Measurements from ENCODE around the gene SURF4.

The SURF4 gene

DNA sequence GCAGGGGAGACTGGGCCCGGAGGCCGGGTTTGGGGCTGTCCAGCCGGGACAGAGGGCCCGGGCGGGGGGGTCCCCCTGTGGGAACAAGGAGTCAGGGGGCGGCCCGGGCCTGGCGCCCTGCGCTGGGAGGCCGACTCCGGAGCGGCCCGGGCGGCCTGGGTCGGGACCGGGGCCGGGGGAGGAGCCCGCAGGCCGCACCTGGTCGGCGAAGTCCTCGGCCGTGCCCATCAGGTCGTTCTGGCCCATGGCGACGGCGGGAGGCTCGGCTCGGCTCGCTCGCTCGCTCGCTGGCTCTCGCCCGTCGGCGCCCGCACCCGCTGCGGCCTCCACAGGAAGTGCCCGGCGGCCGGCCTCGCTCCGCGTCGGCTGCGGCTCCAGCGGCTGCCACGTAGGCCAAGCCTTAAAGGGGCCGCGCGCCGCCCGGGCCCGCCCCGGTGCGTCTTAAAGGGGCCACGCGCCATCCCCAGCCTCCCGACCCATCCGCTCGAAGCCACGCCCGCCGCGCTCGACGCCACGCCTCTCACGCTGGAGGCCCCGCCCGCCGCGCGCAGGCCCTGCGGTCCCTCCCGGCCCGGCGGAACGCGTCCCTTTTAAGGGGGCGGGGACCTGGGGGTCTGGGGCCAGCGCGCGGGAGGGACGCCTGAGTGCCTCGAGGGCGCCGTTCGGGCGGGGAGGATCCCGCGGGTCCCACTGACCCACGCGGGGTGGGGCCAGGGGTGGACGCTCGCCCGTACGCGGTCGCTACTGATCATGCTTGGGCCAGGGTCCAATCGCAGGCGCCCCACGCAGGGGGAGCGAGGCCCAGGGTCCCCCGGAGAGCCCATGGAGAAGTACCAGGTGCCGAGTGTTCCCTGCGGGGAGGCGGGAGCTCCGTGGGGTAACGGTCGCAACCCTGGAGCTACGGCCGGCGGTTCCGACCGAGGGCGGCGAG, at the start of gene SURF4, which contains the start of gene STKLD1:
Gene SURF4, minus strand, starts transcription at position 337 of the 931 bp plus-strand sequence. Its CDS starts 91 bp downstream, at position 246.
Gene STKLD1, plus strand, starts transcription at position 643 of the 931 bp plus-strand sequence. Its CDS starts 108 bp downstream, at position 751.
- DNase-seq = peak; percentile 95

DNA sequence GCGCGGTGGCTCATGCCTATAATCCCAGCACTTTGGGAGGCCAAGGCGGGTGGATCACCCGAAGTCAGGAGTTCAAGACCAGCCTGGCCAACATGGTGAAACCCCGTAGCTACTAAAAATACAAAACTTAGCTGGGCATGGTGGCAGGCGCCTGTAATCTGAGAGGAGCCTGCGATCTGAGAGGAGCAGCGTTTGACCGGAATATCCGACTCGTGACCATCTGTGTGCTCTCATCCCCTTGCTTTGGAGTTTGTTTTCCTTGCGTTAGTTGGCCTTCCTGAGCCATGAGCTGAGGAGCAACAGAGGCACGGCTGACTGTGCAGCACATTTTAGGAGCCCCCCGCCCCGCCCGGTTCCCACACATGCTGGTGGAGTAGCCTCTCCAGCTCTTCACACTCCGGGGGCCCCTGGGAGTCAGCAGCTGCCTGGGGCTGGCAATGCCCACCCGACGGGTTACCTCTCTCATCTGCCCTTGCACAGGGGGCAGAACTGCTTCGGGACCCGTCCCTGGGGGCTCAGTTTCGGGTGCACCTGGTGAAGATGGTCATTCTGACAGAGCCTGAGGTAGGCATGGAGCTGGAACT, 49.3 kb upstream of the SURF4 start:
- no peak for DNase-seq

DNA sequence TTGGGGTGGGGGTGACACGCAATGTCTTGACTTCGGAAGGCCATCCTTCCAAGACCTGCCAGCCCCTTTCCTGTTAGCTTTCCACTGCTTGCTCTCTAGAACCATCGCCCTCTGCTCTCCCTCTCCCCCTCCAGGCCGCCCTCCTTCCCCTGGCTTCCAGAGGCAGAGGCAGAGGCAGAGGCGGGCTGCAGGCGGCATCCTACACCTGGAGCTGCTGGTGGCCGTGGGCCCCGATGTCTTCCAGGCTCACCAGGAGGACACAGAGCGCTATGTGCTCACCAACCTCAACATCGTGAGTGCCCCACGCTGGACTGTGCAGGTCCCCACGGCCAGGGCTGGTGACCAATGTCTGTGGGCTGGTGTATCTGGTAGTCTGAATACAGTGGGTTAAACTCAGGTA, 48.3 kb upstream of the SURF4 start:
- DNase-seq = no peak

- DNase-seq = no peak
Measured at GRCh38 chr9:133423216-133423615, 47.4 kb upstream of the SURF4 start.

DNA sequence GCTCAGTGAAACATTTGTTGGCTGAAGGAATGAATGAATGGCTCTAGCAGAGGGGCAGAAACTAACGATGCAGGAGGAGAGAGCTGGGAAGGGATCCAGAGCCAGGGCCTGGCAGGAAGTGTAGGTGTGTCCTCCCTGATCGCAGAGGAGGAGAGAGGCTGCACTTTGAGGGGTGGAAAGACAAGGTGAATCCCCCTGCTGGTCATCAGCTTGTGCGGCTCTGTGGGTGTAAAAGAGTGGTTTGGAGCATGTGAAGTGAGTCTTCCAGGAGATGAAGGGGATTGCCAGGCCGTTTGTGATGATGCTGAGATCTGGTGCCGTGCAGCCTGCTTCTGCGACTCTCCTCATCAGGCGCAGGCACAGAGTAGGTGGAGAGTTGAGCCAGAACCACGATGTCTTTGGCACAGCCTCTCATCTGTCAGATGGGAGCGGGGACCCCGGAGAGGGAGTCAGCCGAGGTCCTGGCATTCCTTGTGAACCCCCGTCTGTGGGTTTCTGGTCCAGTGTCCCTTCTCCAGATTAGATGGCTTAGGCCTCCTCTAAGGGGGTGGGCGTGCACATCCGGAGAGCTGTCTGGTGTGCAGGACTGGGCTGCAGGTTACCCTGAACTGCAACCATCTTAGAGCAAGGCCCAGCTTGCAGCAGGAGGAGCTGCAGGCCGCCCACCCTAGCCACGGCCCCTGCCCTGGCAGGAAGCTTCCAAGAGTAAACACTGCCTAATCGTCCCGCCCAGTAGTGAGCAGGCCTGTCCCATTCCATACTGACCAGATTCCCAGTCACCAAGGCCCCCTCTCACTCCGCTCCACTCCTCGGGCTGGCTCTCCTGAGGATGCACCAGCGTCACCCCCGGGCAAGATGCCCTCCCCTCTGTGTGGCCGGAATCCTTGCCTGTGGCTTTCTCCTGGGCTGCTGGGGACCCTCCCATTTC, 46.0 kb upstream of the SURF4 start, which contains the start of gene ADAMTS13:
Gene ADAMTS13, plus strand, starts transcription at position 753 of the 928 bp plus-strand sequence. Its CDS starts 77 bp downstream, at position 830.
- peak; percentile 31 for DNase-seq

- peak; percentile 35 for DNase-seq
Measured at GRCh38 chr9:133420392-133420827, 44.5 kb upstream of the SURF4 start.

- no peak for DNase-seq
Measured at GRCh38 chr9:133419005-133419404, 43.1 kb upstream of the SURF4 start.

DNA sequence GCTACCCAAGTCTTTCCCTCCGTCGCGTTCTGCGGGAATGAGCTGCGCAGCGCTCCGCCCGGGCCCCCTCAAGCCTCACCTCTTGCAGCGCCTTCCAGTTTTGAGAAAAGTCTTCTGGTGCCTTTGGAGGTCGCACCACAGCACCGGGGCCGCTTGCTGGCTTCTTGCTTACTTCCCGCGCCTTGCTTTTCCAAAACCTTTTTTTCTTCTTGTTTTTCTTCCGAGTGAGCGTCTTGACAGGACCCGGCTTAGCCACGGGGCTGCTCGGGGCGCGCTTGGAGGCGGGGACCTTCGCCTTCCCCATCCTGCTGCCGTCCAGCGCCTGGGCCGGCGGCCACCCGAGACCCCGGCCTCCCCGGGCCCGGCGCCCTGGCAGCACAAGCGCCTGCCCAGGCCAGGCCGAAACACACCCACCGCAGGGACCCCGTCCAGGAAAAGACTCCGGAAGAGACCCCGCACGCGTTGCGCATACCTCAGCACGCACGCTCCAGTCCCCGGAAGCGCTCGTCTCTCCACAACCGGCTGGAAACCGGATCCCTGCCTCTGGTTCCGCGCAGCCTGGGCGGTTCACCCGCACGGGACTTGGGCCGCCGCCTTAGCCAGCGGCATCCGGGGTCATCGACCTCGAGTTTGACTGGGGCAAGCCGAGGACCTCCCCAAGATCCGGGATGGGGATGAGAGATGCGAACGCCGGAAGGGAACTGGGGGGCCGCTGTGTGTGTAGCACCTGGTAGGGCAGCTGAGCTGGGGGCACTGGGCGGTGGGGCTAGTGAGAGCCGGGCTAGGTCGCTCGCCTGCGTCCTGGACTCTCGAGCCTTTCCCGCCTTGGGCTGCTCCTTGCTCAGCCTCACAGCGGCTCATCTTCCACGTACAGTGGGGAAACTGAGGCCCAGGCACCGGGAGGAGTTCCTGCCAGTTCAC, 41.9 kb upstream of the SURF4 start, which contains the start of gene REXO4:
Gene REXO4, minus strand, starts transcription at position 470 of the 921 bp plus-strand sequence. Its CDS starts 166 bp downstream, at position 304.
- DNase-seq = peak; percentile 88

DNA sequence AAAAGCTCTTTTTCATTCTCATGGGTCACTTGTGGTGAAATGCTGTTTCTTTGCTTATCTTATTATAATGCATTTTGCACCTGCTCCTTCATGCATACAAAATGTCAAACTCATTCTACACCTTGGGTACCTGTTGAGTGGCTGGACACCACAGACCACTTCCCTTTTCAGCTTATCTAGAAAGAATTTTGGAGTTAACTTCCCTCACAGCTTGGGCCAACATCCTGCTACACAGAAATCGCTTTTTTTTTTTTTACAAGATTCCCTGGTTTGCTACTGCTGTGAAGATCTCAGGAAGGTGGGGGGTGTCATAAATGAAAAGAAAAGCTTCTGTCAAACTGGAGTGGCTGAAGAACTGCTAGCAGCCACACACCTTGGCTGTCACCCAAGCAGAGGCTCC, 39.3 kb upstream of the SURF4 start:
- no peak for DNase-seq

DNA sequence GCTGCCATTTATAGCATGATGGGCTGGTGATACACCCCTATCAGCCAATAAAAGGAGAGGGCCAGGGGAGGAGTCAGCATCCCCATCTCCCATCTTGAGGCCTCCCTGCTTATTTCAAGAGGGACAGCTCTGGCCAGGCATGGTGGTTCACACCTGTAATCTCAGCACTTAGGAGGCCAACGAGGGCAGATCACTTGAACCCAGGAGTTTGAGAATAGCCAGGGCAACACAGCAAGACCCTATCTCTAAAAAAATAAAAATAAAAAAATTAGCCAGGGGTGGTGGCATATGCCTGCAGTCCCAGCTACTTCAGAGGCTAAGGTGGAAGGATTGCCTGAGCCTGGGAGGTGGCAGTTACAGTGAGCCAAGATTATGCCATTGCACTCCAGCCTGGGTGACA, 32.2 kb upstream of the SURF4 start:
- no peak for DNase-seq

GRCh38 chr9:133406480-133407307, 30.8 kb upstream of the SURF4 start:
- DNase-seq = peak; percentile 84

- DNase-seq = no peak
Measured at GRCh38 chr9:133405508-133406438, 29.9 kb upstream of the SURF4 start.

DNA sequence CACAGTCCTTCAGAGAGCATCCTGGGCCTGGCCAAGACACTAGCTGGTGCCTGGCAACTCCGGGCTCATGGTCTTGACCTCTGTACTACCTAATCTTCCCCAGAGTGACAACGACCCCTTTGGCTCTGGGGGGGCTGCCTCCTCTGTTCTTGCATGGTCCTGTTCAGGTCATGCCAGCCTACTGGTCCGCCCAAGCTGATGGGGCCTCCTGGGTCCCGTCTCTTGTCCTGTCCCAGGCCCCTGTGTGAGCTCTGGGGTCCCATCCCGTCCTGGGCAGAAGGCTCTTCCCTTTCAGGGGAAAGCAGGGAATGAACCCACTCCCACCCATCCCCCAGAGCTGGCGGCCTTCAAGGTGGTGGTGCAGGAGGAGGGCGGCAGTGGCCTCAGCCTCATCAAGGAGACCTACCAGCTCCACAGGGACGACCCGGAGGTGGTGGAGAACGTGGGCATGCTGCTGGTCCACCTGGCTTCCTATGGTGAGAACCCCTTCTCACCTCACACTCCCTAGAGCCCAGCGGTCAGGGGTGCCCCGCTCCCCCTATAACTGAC, 28.7 kb upstream of the SURF4 start:
- no peak for DNase-seq

DNA sequence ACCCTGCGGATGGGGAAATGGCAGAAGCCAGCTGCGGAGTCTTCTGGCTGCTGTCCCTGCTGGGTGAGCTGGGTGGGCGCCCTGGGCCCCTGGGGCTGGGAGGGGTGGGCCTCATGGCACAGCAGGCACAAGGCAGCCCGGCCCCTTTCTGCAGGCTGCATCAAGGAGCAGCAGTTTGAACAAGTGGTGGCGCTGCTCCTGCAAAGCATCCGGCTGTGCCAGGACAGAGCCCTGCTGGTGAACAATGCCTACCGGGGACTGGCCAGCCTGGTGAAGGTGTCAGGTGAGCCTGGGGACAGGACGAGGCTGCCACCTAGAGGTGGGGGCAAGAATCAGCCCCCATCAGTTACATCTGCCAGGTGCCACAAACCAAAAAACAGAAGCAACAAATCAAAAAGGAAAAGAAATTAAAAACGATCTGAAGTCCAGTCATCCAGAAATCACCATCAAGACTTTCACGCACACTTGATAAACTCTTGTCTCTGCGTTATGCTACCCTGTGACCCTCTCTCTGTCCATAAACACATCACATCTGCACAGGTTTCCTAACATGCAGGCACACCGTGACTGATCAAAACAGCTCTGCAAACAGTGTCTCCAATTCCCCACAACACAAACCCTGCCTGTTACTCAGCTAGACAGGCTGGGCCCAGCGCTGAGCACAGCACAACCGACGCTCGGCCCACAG, 28.1 kb upstream of the SURF4 start:
- DNase-seq = peak; percentile 70

- no peak for DNase-seq
Measured at GRCh38 chr9:133402689-133403088, 26.8 kb upstream of the SURF4 start.

GRCh38 chr9:133401588-133401987, 25.7 kb upstream of the SURF4 start:
- no peak for DNase-seq

GRCh38 chr9:133400292-133400691, 24.4 kb upstream of the SURF4 start:
- no peak for DNase-seq

GRCh38 chr9:133397895-133398294, 22.0 kb upstream of the SURF4 start:
- DNase-seq = no peak

All from CD4-positive, alpha-beta T cell treated with Interleukin-10 for 1 hour (primary cell).